ENCODE results near the gene DCDC1. TPM values are rescaled to one million over a fixed set of nuclear protein-coding genes. Genes with fewer than 3 reads are reported as not detected.

The DCDC1 gene
- total RNA-seq, 1 donor, result 0.18 TPM

- DNase-seq (ENCODE audit: low read depth), result no peak
- H3K4me3 ChIP-seq (ENCODE audit: low read depth, low read length), result no peak overlapping the region
- TF ChIP-seq CTCF (IDR thresholded peaks at IDR 0.05; ENCODE audit: insufficient read depth, low read length), result no peak
Measured at GRCh38 chr11:30823119-30823518, 546.4 kb downstream of the DCDC1 start.

GRCh38 chr11:30821438-30821965, 548.0 kb downstream of the DCDC1 start:
- no peak for DNase-seq (ENCODE audit: low read depth)
- H3K4me3 ChIP-seq (ENCODE audit: low read depth, low read length), result no peak overlapping the region
- TF ChIP-seq CTCF (IDR thresholded peaks at IDR 0.05; ENCODE audit: insufficient read depth, low read length), result no peak

GRCh38 chr11:30818721-30819120, 550.8 kb downstream of the DCDC1 start:
- TF ChIP-seq CTCF (IDR thresholded peaks at IDR 0.05; ENCODE audit: insufficient read depth, low read length), result no peak
- DNase-seq (ENCODE audit: low read depth), result no peak
- H3K4me3 ChIP-seq (ENCODE audit: low read depth, low read length), result no peak overlapping the region

- TF ChIP-seq CTCF (IDR thresholded peaks at IDR 0.05; ENCODE audit: insufficient read depth, low read length), result no peak
- no peak overlapping the region for H3K4me3 ChIP-seq (ENCODE audit: low read depth, low read length)
Measured at GRCh38 chr11:30816959-30817880, 552.3 kb downstream of the DCDC1 start.

GRCh38 chr11:30815619-30816018, 553.9 kb downstream of the DCDC1 start:
- no peak overlapping the region for H3K4me3 ChIP-seq (ENCODE audit: low read depth, low read length)
- TF ChIP-seq CTCF (IDR thresholded peaks at IDR 0.05; ENCODE audit: insufficient read depth, low read length), result no peak
- no peak for DNase-seq (ENCODE audit: low read depth)

More at GRCh38 chr11:30816959-30817880, 552.3 kb downstream of the DCDC1 start:
- no peak for DNase-seq (ENCODE audit: low read depth)

GRCh38 chr11:30814737-30815136, 554.8 kb downstream of the DCDC1 start:
- DNase-seq (ENCODE audit: low read depth), result no peak
- no peak for TF ChIP-seq CTCF (IDR thresholded peaks at IDR 0.05; ENCODE audit: insufficient read depth, low read length)
- no peak overlapping the region for H3K4me3 ChIP-seq (ENCODE audit: low read depth, low read length)

Other genes starting within 250 kb of the DCDC1 start
- gene DNAJC24, start 121 bp upstream of the DCDC1 start, total RNA-seq (ENCODE audit: low replicate concordance), result 6.5 and 20.0 TPM in 2 replicates
- gene IMMP1L, start 139.9 kb upstream of the DCDC1 start, total RNA-seq (ENCODE audit: low replicate concordance), result 11.4 and 13.5 TPM in 2 replicates
- 4.3 and 23.0 TPM in 2 replicates for gene ELP4, start 140.0 kb upstream of the DCDC1 start, total RNA-seq (ENCODE audit: low replicate concordance)